HG03039 (cell line): ENCODE results near the gene MPPE1.

Experiments used
- ATAC-seq: cut with Tn5 transposase; IDR thresholded peaks from one replicate; pipeline ENCODE4 v1.9.1; 2021; ENCODE audit warnings: mild to moderate bottlenecking, moderate library complexity; ENCODE audit not compliant: unreplicated experiment

The MPPE1 gene

DNA sequence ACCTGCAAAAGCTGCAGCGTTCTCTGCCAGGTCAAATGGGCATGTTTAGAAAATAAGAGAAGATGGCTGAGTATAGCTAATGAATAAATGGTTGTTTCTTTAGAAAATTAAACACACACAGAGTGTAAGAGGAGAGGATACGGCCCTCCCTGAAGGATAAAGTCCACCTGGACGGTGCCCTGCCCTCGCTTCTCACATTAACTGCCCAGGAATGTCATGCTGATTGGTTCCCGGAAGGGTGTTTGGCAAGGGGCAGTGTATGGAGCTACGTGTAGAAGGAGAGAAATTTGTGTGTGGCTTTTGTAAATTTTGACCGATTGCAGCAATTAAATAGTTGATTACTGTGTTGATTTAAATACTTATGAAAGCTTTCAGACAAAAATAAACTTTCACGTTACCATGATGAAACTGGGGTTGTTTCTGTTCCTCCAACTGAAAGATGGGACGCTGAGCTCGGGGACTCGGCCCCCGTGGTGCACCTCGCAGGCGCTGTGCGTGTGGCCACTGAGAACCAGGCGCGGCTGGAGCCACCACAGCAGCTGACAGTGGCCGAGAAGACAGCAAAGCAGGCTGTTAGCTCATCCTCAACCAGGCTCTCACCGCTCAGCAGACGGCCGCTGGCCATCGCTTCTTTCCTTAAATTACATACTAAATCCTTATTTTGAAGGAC is 22.7 kb downstream of the MPPE1 start:
- ATAC-seq = no peak

DNA sequence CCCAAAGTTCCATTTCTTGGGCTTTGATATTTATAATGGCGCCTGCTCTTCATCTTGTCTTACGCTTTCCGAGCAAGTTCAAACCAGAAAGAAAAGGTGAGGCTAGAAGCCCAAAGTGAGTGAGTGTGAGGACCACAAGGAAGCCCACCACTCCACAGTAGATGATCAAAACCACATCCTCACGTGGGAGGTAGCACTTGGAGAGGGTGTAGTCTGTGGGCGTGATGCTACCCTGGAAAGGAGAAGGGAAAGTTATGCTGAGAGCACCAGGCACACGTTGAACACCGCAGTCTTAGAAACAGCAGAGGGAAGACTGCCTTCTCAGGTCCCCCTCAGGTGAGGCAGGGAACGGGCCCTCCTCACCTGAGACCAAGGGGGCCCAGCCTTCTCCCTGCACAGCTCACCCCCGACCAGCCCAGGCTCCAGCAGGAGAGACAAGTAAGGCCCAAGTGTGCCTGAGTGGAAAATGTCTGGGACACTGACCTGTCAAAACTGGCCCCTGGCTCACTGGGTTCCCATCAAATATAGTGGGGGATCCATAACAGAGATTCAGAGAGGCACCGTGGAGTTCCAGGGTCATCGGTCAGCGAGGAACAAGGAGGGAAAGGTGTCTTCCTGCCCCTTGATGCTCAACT is 23.6 kb downstream of the MPPE1 start:
- ATAC-seq = no peak

DNA sequence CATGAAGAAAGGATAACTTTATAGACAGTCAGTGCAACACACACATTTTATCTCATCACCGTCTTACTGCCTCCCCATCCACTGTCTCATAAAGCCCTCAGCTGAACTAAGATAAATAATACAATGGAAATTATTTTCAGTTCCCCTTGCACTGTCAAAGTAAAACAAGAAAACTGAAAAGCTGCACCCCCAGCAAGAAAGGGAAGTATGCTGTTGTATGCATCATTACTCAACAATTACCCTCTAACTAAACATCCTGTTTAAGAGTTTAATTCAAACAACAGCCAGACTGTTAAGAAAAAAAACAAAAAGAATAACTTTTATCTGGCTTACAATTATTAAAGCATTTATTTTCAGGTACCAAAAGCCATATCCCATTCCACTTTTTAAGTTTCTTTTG is 25.0 kb downstream of the MPPE1 start:
- no peak for ATAC-seq

DNA sequence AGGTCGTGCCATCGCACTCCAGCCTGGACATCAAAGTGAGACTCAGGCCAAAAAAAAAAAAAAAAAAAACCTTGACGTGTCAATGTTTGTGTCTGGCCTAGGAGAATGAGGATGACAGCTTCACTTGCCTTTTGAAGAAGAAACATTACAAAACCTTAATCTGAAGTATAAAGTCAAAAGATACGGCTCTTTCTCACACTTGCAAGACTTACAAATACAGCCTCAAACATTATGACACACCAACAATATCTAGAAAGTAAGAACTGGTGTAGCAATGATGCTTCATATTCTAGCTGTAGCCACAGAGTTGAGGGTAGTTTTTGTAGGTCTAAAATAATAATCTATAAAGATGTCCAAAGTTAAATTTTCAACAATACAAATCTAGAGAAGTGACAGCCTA is 25.5 kb downstream of the MPPE1 start:
- ATAC-seq = no peak

DNA sequence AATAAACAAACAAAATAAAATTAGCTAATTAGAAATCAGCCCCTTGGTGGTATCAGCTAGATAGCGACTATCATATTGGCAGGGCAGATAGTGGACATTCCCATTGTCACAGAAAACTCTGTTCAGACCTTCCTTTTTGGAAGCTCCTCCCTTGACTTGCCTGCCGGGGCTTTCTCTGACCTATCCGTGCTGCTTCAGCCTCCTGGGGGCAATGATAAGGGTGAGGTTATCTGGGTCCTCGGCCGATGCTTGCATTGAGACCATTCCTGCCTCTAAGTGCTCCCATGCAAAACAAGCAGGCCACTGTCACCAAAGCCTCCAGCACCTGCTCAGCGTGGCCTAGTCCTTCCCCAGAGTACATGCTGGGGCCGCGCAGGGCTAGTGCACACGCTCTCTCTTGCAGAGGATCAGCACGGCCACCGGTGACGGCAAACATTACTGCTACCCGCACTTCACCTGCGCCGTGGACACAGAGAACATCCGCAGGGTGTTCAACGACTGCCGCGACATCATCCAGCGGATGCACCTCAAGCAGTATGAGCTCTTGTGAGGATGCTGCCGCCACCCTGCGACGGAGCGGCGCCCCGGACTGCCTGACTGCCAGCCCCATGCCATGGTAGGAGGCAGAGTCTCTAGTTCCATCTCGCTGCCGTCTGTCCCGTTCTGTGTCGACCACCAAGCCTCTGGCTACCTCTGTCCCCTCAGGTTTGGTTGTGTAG is 27.4 kb downstream of the MPPE1 start:
- ATAC-seq = no peak

DNA sequence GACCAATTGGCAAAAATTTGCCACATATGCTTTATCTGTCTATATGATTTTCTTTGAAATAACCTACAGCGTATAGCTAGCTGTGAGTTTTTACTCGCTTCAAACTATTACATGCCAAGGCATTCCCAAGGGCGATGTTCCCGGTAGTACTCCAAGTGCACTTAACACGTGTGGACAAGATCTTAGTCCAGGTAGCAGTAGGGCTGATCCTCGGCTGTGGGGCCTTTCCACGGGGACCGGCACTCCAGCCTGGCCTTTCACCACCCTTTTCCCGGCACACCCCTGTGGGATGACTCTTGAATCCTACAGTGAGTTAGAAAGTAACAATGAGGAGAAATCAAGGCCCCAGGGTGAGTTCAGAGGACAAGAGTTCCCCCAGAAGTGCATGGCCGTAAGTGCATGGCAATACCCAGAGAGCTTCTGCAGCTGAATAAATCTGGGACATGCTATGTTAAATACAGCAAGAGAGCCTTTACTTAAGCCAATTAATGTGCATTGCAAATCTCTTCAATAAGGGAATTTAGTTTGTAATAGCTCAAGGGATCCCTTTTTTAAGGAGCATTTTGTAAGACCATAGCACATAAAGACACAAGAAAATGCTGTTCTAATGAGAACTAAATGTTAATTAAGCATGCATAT is 30.5 kb downstream of the MPPE1 start:
- no peak for ATAC-seq

DNA sequence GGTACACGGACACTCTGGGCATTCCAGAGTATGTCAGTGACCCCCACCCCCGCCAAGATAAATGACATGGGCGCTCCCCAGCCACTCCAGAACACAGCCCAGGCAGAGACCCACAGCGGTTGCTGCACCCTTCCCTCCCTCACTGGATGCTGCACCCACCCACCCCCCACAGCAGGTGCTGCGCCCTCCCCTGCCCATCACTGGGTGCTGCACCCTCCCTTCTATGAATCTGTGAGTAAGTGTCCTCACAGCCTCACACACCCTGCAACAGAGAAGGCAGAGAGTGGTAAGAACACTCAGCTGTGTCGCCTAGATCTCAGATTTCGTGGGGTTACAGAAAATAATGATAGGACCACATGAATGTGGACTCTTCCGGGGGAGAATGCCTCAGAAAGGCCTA is 33.4 kb downstream of the MPPE1 start:
- no peak for ATAC-seq

DNA sequence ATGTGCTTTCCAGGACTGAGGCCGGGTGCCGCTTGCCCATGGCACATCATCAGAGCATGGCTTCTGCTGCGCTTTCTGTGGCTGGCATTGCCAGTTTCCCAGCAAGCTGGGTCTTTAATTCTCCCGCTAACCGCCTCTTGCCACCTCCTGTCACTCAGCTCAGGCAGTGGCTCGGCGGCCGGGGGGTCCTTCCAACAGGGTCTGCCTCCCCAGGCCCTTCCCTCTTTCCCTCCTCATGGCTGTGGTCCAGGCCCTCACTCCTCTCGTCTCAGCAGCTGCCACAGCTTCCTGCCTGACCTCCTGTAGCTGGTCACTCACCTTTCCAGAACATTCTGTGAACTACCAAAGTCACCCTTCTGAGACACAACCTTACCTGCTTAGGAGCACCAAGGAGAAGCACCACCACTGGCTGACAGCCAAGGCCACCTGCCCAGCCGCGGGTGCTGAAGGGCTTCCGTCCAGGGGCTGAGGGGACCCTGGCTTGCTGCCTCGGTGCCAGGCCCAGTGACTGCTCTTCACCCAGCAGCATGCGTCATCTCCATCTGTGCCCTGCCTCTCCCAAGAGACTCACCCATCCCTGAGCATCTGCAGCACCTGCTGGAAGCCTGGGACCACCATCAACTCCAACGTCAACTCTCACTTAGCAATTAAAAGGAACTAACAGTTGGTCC is 34.3 kb downstream of the MPPE1 start:
- ATAC-seq = no peak

DNA sequence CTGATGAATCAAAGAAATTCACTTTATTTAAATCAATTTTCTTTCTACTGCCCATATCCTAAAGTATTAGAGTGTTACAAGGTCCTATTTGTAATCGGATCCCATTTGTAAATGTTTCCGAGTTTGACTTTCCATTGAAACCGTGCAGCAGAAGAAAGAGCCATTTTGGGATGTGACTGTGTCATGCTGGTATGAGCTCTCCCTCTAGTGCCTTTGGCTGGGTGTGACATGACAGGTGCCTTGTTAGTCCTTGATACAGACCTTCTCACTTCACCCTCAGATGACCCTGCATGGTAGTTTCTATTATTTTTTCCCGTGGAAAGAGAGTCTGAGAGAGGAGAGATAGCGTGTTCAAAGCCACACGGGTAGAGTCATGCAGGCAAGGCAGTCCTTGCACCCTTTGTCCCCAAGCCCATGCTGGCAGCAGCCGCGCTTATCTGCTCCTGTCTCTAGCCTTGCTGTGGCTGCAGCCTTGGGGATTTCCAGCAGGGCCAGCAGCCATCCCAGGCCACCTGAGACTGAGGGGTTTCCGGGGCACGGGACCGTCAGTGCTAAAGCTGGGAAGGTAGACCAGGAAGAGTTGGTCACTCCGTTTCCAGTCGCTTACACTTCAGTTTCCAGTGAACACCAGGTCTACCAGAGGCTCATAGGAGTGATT is 35.5 kb downstream of the MPPE1 start:
- no peak for ATAC-seq

DNA sequence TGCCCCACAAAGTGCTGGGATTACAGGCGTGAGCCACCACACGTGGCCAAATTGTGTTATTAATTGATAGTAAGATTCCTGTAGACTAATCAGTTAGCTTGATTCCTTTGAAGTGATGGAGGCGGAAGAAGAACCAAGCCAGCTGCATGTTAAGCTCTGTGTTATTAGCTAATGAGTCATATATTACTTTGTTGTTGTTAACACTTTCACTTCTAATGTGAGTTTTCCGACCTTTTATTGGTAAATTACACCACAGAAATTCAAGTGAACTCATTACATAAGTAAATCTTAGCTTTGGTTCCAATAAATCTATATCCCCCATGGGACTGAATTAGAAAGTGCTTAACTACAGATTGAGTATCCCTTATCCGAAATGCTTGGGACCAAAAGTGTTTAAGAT is 36.6 kb downstream of the MPPE1 start:
- no peak for ATAC-seq

DNA sequence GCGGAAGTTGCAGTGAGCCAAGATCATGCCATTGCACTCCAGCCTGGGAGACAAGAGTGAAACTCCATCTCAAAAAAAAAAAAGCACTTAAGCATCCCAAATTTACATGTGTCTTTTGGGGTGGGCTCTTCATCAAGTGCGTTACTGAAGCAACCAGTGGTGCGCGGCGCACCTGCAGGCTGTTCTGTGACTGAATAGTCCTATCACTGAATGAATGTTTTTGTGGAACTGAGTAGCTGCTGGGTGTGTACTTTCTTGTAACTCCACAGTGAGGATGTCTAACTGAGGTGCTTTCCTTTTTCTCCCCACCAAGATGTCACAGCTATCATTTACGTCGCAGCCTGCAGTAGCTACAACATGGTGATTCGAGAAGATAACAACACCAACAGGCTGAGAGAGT is 39.9 kb downstream of the MPPE1 start:
- no peak for ATAC-seq

DNA sequence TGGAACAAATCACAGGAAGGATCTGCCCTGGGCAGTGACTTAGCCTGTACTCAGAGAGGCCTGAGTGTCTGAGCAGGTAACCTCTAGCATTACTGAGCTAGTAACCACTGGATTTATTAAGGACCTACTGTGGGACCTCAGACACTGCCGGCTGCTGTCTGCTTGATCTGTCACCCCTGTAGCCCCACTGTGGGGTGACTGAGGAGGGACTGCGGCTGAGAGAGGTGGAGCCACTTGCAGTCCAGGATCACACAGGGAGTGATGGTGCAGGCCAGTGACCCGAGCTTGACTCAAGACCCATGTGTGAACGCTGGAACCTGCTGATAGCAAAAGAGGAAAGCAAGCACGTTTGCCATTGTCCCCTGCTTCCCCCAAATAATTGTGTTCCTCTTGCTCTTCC is 41.4 kb downstream of the MPPE1 start:
- no peak for ATAC-seq

DNA sequence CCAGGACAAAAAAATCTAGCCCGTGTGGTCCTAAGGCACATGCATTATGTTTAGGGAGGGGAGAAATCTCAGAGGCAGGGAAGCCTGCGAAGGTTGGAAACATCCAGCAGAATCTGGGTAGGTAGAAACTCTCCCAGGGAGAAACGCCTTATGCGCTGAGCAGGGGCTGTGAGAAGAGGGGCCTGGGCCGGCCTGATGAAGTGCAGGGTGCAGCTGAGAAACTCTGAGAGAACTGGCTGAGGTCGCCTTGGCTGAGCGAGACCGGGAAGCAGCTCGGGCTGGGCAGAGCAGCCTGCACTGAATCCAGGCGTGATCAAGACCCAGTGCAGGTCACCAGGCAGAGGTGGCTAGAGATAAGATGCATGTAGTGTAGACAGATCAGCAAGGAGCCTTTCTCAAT is 41.8 kb downstream of the MPPE1 start:
- no peak for ATAC-seq

DNA sequence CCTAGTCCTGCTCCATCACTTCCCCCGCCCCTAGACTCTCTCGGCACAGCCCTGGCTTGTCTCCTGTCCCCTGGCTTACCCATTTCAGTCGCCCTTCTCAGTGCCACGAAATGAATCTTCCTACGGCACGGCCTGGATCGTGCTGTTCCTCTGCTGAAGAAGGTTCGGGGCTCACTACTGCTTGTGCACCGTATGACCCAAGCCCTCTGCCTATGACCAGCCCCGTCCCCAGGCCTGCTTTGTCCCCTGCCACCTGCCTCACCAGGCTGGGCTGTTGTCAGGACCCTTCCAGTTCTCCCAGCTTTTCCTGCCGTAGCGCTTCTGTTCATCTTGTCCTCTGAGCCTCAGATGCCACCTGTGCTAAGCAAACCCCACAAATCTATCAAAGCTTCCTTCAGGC is 43.0 kb downstream of the MPPE1 start:
- no peak for ATAC-seq

DNA sequence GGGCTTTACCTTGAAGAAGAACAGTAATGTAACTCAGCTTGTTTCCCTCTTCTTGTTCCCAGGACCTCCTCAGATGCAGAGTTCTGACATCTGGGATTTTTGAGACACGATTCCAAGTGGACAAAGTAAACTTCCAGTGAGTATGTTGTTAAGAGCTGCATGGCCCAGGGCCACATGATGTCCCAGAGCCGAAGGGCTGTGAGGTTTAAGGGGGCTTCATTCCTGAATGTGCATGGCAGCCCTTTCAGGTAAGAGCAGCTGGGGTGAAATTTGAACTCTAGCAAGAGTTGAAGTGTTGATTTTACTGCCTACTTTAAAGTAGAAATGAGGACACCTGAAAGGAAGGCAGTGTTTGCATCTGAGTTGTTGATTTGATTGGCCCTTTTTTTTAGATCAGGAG is 43.6 kb downstream of the MPPE1 start:
- ATAC-seq = no peak

DNA sequence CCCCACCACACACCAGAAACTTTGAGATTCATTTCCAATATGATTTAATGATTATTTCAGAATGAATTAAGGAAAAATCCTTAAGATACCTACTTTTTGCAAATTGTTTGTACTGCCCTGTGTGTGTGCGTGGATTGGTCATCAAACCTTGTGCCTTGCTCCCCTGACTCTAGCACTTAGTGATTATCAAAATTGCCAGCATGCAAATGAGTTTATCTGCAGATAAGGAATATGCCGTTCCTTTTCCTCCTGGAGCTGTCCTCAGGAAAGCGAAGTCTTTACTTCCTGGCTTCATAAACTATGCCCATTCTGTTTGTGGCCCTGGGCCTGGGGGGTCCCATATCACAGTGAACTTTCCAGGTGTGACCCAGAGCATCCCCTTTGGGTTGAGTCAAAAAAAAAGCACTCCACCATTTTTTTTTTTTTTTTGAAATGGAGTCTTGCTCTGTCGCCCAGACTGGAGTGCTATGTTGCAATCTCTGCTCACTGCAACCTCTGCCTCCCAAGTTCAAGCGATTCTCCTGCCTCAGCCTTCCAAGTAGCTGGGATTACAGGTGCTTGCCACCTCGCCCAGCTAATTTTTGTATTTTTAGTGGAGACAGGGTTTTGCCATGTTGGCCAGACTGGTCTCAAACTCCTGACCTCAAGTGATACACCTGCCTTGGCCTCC is 45.5 kb downstream of the MPPE1 start:
- ATAC-seq = no peak

DNA sequence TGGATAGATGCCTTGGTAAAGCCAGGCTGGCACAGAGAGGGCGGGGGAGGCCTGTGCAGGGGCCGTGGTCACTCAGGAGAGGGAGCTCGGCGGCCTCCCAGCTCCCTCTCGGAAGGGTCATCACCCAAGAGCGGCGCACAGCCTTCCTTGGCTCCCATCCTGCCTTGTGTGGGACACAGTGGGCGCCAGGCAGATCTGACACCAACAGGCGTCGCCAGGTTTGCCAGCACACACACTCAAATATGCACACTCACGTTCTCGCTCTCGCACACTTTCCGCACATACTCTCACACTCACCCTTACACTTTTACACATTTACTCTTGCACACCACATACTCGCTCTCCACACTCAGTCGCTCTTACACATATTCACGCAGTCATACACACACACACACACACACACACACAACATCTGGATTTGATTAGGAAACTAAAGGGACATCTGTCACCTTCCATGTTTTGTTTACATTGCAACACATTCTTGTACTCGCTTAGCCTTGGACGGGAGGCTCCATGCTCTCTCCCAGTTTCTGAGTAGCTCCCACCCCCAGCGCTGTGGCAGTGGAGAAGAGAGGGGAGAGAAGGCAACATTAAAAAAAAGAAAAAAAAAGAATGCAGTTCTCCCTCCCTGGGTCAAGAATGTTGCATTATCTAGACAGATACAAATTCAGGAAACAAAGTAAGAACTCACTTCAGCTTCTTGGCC is 46.4 kb downstream of the MPPE1 start:
- ATAC-seq = no peak

DNA sequence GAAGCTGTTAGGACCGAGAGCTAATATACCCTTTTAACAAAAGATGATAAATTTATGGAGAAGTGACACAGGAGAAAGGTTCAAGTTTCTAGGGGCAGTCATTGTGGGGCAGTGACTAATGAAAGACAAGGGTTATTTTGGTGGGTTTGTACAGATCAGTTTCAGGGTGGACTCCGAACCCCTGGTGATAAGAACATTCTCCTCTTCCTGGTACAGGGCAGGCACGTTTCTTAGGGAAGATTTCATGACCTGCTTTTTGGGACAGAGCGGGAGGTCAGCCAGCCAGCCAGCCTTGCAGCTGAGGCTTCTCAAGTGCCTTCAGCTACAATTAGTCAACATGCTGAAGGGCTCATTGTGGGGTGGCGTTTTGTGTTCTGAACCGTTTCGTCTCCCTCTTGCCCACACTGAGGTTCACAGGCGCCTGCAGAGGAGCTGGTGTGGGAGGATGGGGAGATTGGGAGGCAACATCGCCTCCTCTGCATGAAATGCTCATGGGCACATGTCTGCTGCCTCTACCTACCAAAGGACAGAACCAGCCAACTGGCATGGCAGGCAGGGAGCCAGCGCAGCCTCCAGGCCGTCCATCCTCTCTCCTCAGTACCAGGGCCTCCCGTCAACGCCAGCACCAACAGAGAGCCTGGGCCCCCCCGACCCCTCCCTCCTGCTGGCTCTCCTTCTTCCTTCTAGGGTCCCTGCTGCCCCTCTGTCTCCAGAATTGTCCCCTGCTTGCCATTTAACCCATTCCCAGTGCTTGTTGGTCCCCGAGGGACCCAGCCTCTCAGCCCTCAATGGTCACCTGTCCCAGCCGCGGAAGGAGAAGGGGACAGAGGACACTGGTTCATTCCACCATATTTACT is 47.3 kb downstream of the MPPE1 start:
- ATAC-seq = no peak

DNA sequence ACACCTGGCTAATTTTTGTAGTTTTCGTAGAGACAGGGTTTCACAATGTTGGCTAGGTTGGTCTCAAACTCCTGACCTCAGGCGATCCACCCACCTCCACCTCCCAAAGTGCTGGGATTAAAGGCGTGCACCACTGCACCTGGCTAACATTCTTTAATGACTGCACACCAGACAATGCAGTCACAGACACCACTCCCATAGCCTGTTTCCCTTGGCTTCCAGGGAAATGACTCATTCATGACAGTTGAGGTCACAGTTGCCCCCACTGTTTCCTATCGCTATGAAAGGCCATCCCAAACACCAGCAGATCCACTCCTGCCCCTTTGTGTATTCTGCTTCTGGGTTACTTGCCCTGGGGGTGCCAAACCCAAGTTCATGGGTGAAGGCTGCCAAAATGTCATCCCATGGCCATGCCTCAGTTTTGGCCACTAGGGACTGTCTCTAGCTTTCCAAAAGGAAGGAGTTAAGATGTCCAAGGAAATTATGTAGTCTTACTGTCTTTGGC is 48.2 kb downstream of the MPPE1 start:
- no peak for ATAC-seq
